Immature natural killer cell (primary cell): ENCODE results near the gene RASEF. TPM values are rescaled to one million over a fixed set of nuclear protein-coding genes. Genes with fewer than 3 reads are reported as not detected.

Experiments used
- DNase-seq, 3 donors: peaks; one replicate each; pipeline ENCODE4 v3.0.0; 2022; ENCODE audit warnings: mixed read lengths in 1 of 3
- H3K27ac Mint-ChIP-seq, 6 donors: one replicate each; pipeline ENCODE4 v1.8.0; 2020; ENCODE audit warnings: mixed read lengths in 6 of 6, mild to moderate bottlenecking in 5 of 6, inconsistent platforms in 4 of 6, moderate library complexity in 3 of 6
- H3K27me3 Mint-ChIP-seq, 3 donors: one replicate each; pipeline ENCODE4 v1.8.0; 2020 to 2021; ENCODE audit warnings: low read depth in 3 of 3, mild to moderate bottlenecking in 3 of 3, mixed read lengths in 3 of 3, moderate library complexity in 3 of 3, inconsistent platforms in 1 of 3
- H3K36me3 Mint-ChIP-seq, 3 donors: one replicate each; pipeline ENCODE4 v1.8.0; 2020; ENCODE audit warnings: mixed read lengths in 3 of 3, inconsistent platforms in 2 of 3, mild to moderate bottlenecking in 2 of 3
- H3K4me1 Mint-ChIP-seq, 2 donors: one replicate each; pipeline ENCODE4 v1.8.0; 2020; ENCODE audit warnings: inconsistent platforms in 2 of 2, mild to moderate bottlenecking in 2 of 2, mixed read lengths in 2 of 2, moderate library complexity in 1 of 2
- H3K4me3 Mint-ChIP-seq, 5 donors: one replicate each; pipeline ENCODE4 v1.8.0; 2020; ENCODE audit warnings: mild to moderate bottlenecking in 5 of 5, mixed read lengths in 5 of 5, inconsistent platforms in 3 of 5, moderate library complexity in 3 of 5
- H3K9me3 Mint-ChIP-seq, 6 donors: one replicate each; pipeline ENCODE4 v1.8.0; 2020; ENCODE audit warnings: mild to moderate bottlenecking in 6 of 6, mixed read lengths in 6 of 6, inconsistent platforms in 4 of 6, moderate library complexity in 3 of 6
- polyA plus RNA-seq, 3 donors: library from polyadenylated mRNA; unstranded; fragments of 300-500 nt; fragmentation: Illumina TruSeq; gene quantifications; one replicate each; pipeline ENCODE4 v1.2.3, GENCODE V29; 2021

RASEF gene
- polyA plus RNA-seq, 3 donors from 2014 or later, result not detected

- DNase-seq, result no peak
- Mint-ChIP-seq H3K27ac (peak overlapping the region in 1 of 6 donors; percentile 19), H3K4me1 (no peaks in the 10 kb centered on the region), H3K36me3 (no peaks in the 10 kb centered on the region), H3K9me3 (peaks cover 0 to 7% (median under 1%) of the 10 kb centered on the region in 6 donors), H3K4me3 (no peak overlapping the region), H3K27me3 (peaks cover 0 to 3% (median 0%) of the 10 kb centered on the region in 3 donors)
These were observed 23.6 kb downstream of the RASEF start for GRCh38 chr9:83039303-83039702.

- no peaks in the 10 kb centered on the region for H3K27me3 Mint-ChIP-seq
- no peak overlapping the region for H3K4me3 Mint-ChIP-seq
- no peaks in the 10 kb centered on the region for H3K4me1 Mint-ChIP-seq
- no peak for DNase-seq
- H3K36me3 Mint-ChIP-seq, result no peaks in the 10 kb centered on the region
- H3K9me3 Mint-ChIP-seq, result peaks cover 0 to 5% (median 0%) of the 10 kb centered on the region in 6 donors
- no peak overlapping the region for H3K27ac Mint-ChIP-seq
These were observed 26.9 kb downstream of the RASEF start for GRCh38 chr9:83036043-83036442.

GRCh38 chr9:83035143-83035542 lies 27.8 kb downstream of the RASEF start:
- Mint-ChIP-seq H3K4me3 (no peak overlapping the region), H3K9me3 (peaks cover 0 to 12% (median 3%) of the 10 kb centered on the region in 6 donors), H3K4me1 (no peaks in the 10 kb centered on the region), H3K36me3 (no peaks in the 10 kb centered on the region), H3K27me3 (no peaks in the 10 kb centered on the region), H3K27ac (no peak overlapping the region)
- DNase-seq, result no peak

- peaks cover 0 to 12% (median 3%) of the 10 kb centered on the region in 6 donors for H3K9me3 Mint-ChIP-seq
- H3K4me1 Mint-ChIP-seq, result no peaks in the 10 kb centered on the region
- H3K36me3 Mint-ChIP-seq, result no peaks in the 10 kb centered on the region
- no peak overlapping the region for H3K27ac Mint-ChIP-seq
- H3K27me3 Mint-ChIP-seq, result no peaks in the 10 kb centered on the region
- H3K4me3 Mint-ChIP-seq, result no peak overlapping the region
- no peak for DNase-seq
These were observed 28.4 kb downstream of the RASEF start for GRCh38 chr9:83034587-83034986.

- Mint-ChIP-seq H3K9me3 (peaks cover 0 to 12% (median 3%) of the 10 kb centered on the region in 6 donors), H3K4me1 (no peaks in the 10 kb centered on the region), H3K27me3 (no peaks in the 10 kb centered on the region), H3K27ac (no peak overlapping the region), H3K36me3 (no peaks in the 10 kb centered on the region), H3K4me3 (no peak overlapping the region)
- DNase-seq, result no peak
These were observed 28.9 kb downstream of the RASEF start for GRCh38 chr9:83034026-83034425.

GRCh38 chr9:83032065-83032625 lies 30.8 kb downstream of the RASEF start:
- no peaks in the 10 kb centered on the region for H3K36me3 Mint-ChIP-seq
- H3K27me3 Mint-ChIP-seq, result no peaks in the 10 kb centered on the region
- H3K4me1 Mint-ChIP-seq, result no peaks in the 10 kb centered on the region
- peaks cover 0 to 25% (median 4%) of the 10 kb centered on the region in 6 donors for H3K9me3 Mint-ChIP-seq
- no peak for DNase-seq
- H3K4me3 Mint-ChIP-seq, result no peak overlapping the region
- no peak overlapping the region for H3K27ac Mint-ChIP-seq

GRCh38 chr9:83030391-83031107 lies 32.4 kb downstream of the RASEF start:
- Mint-ChIP-seq H3K27me3 (no peaks in the 10 kb centered on the region), H3K9me3 (peaks cover 0 to 25% (median 6%) of the 10 kb centered on the region in 6 donors), H3K4me1 (no peaks in the 10 kb centered on the region), H3K27ac (no peak overlapping the region), H3K4me3 (no peak overlapping the region), H3K36me3 (no peaks in the 10 kb centered on the region)
- DNase-seq, result no peak

- no peak for DNase-seq
- no peaks in the 10 kb centered on the region for H3K27me3 Mint-ChIP-seq
- no peak overlapping the region for H3K4me3 Mint-ChIP-seq
- peaks cover 0 to 25% (median 6%) of the 10 kb centered on the region in 6 donors for H3K9me3 Mint-ChIP-seq
- no peak overlapping the region for H3K27ac Mint-ChIP-seq
- no peaks in the 10 kb centered on the region for H3K36me3 Mint-ChIP-seq
- no peaks in the 10 kb centered on the region for H3K4me1 Mint-ChIP-seq
These were observed 33.3 kb downstream of the RASEF start for GRCh38 chr9:83029531-83030137.

GRCh38 chr9:83027153-83027891 lies 35.6 kb downstream of the RASEF start:
- Mint-ChIP-seq H3K36me3 (no peaks in the 10 kb centered on the region), H3K4me1 (no peaks in the 10 kb centered on the region), H3K27ac (no peak overlapping the region), H3K27me3 (no peaks in the 10 kb centered on the region), H3K4me3 (no peak overlapping the region), H3K9me3 (peaks cover 0 to 21% (median 6%) of the 10 kb centered on the region in 6 donors)
- no peak for DNase-seq

GRCh38 chr9:83024506-83025125 lies 38.3 kb downstream of the RASEF start:
- Mint-ChIP-seq H3K27ac (no peak overlapping the region), H3K27me3 (no peaks in the 10 kb centered on the region), H3K36me3 (no peaks in the 10 kb centered on the region), H3K9me3 (peaks cover 0 to 13% (median under 1%) of the 10 kb centered on the region in 6 donors), H3K4me1 (no peaks in the 10 kb centered on the region), H3K4me3 (no peak overlapping the region)
- no peak for DNase-seq

- Mint-ChIP-seq H3K4me1 (no peaks in the 10 kb centered on the region), H3K4me3 (no peak overlapping the region), H3K27ac (no peak overlapping the region), H3K9me3 (peaks cover 0 to 5% (median 0%) of the 10 kb centered on the region in 6 donors), H3K36me3 (no peaks in the 10 kb centered on the region), H3K27me3 (no peaks in the 10 kb centered on the region)
- DNase-seq, result no peak
These were observed 39.8 kb downstream of the RASEF start for GRCh38 chr9:83023151-83023550.

- Mint-ChIP-seq H3K27me3 (peaks cover 0 to 3% (median 0%) of the 10 kb centered on the region in 3 donors), H3K27ac (no peak overlapping the region), H3K9me3 (peaks cover 0 to 6% (median 0%) of the 10 kb centered on the region in 6 donors), H3K4me3 (no peak overlapping the region), H3K4me1 (no peaks in the 10 kb centered on the region), H3K36me3 (no peaks in the 10 kb centered on the region)
- DNase-seq, result no peak
These were observed 42.1 kb downstream of the RASEF start for GRCh38 chr9:83020864-83021263.

GRCh38 chr9:83020327-83020726 lies 42.6 kb downstream of the RASEF start:
- Mint-ChIP-seq H3K27ac (no peak overlapping the region), H3K36me3 (no peaks in the 10 kb centered on the region), H3K4me1 (no peaks in the 10 kb centered on the region), H3K27me3 (peaks cover 0 to 3% (median 0%) of the 10 kb centered on the region in 3 donors), H3K9me3 (peaks cover 0 to 6% (median 0%) of the 10 kb centered on the region in 6 donors), H3K4me3 (no peak overlapping the region)
- no peak for DNase-seq
